HG02588 (cell line): ENCODE measurements around the gene IL36RN.
"Not testable (repeated sequence)": the region's sequence is repeated elsewhere in the genome, so short reads cannot be mapped to it uniquely, and the experiment has no call there.

Source experiments
- ATAC-seq: cut with Tn5 transposase; IDR thresholded peaks from one replicate; pipeline ENCODE4 v1.9.1; 2021; ENCODE audit warnings: mild to moderate bottlenecking, moderate library complexity; ENCODE audit not compliant: unreplicated experiment

IL36RN gene

GRCh38 chr2:113072584-113072983 is 13.6 kb downstream of the IL36RN start:
- ATAC-seq: no peak

- no peak for ATAC-seq
Observed at GRCh38 chr2:113073325-113073834, 14.4 kb downstream of the IL36RN start.

- ATAC-seq: no peak
Observed at GRCh38 chr2:113075030-113075429, 16.0 kb downstream of the IL36RN start.

- no peak for ATAC-seq
Observed at GRCh38 chr2:113075600-113075999, 16.6 kb downstream of the IL36RN start.

- ATAC-seq: no peak
Observed at GRCh38 chr2:113076954-113077669, 18.1 kb downstream of the IL36RN start.

GRCh38 chr2:113077921-113078320 is 18.9 kb downstream of the IL36RN start:
- ATAC-seq: no peak

- ATAC-seq: no peak
Observed at GRCh38 chr2:113078350-113078839, 19.4 kb downstream of the IL36RN start.

GRCh38 chr2:113079131-113079530 is 20.1 kb downstream of the IL36RN start:
- ATAC-seq: no peak

- no peak for ATAC-seq
Observed at GRCh38 chr2:113080134-113080533, 21.1 kb downstream of the IL36RN start.

GRCh38 chr2:113081488-113082210 is 22.7 kb downstream of the IL36RN start:
- ATAC-seq: no peak

- ATAC-seq: no peak
Observed at GRCh38 chr2:113083296-113083695, 24.3 kb downstream of the IL36RN start.

GRCh38 chr2:113084249-113085000 is 25.4 kb downstream of the IL36RN start:
- no peak for ATAC-seq

- ATAC-seq: no peak
Observed at GRCh38 chr2:113085542-113085941, 26.5 kb downstream of the IL36RN start.

- ATAC-seq: no peak
Observed at GRCh38 chr2:113088213-113088992, 29.4 kb downstream of the IL36RN start.

GRCh38 chr2:113089916-113090315 is 30.9 kb downstream of the IL36RN start:
- no peak for ATAC-seq

GRCh38 chr2:113091231-113091896 is 32.4 kb downstream of the IL36RN start:
- no peak for ATAC-seq

- ATAC-seq: no peak
Observed at GRCh38 chr2:113092864-113093612, 34.0 kb downstream of the IL36RN start.

GRCh38 chr2:113093613-113093977 is 34.6 kb downstream of the IL36RN start:
- no peak for ATAC-seq

- not testable (repeated sequence) for ATAC-seq
Observed at GRCh38 chr2:113096306-113096705, 37.3 kb downstream of the IL36RN start.
